DOHH2 (cell line): ENCODE data around the gene PSD4.

Experiments used
- H3F3A ChIP-seq: fragments of 200-600 bp; sonication (generic), shearing (Covaris generic); 2 replicates; pipeline ENCODE4 v1.6.0; 2016; ENCODE audit warnings: antibody characterized with exemption, mild to moderate bottlenecking; ENCODE audit not compliant: control insufficient read depth, insufficient read depth
- H3K27ac ChIP-seq: fragments of 200-600 bp; sonication (generic); 2 replicates; pipeline ENCODE4 v1.5.1; 2014; ENCODE audit warnings: low read depth, mild to moderate bottlenecking, low read length, moderate library complexity
- H3K27me3 ChIP-seq: fragments of 200-600 bp; sonication (generic); 2 replicates; pipeline ENCODE4 v1.6.1; 2014; ENCODE audit warnings: mild to moderate bottlenecking, low read length, mixed read lengths; ENCODE audit not compliant: control insufficient read depth
- H3K36me3 ChIP-seq: fragments of 200-600 bp; sonication (generic); 2 replicates; pipeline ENCODE4 v1.6.1; 2014; ENCODE audit warnings: mild to moderate bottlenecking, low read length, moderate library complexity, mixed read lengths; ENCODE audit not compliant: control insufficient read depth
- H3K4me1 ChIP-seq: fragments of 200-600 bp; sonication (generic); 2 replicates; pipeline ENCODE4 v1.6.1; 2014; ENCODE audit warnings: mild to moderate bottlenecking, low read length, mixed read lengths; ENCODE audit not compliant: control insufficient read depth
- H3K4me2 ChIP-seq: fragments of 200-600 bp; sonication (generic); 2 replicates; pipeline ENCODE4 v1.6.0; 2014; ENCODE audit warnings: mild to moderate bottlenecking, low read length, moderate library complexity
- H3K4me3 ChIP-seq: fragments of 200-600 bp; sonication (generic); 2 replicates; pipeline ENCODE4 v1.5.1; 2014; ENCODE audit warnings: mild to moderate bottlenecking, low read length, mixed read lengths
- H3K79me2 ChIP-seq: fragments of 200-600 bp; sonication (generic); 2 replicates; pipeline ENCODE4 v1.6.1; 2014; ENCODE audit warnings: mild to moderate bottlenecking, low read length, mixed read lengths; ENCODE audit not compliant: control insufficient read depth
- H3K9me2 ChIP-seq: fragments of 200-600 bp; sonication (generic); replicated peaks from 2 replicates; pipeline ENCODE4 v1.6.1; 2014; ENCODE audit warnings: mild to moderate bottlenecking, low read length, mixed read lengths; ENCODE audit not compliant: control insufficient read depth
- H3K9me3 ChIP-seq: fragments of 200-600 bp; sonication (generic); 2 replicates; pipeline ENCODE4 v1.6.1; 2014; ENCODE audit warnings: antibody characterized with exemption, low read length, mixed read lengths; ENCODE audit not compliant: control insufficient read depth, insufficient read depth
- H4K20me1 ChIP-seq: fragments of 200-600 bp; sonication (generic); 2 replicates; pipeline ENCODE4 v1.6.0; 2014; ENCODE audit warnings: low read depth, mild to moderate bottlenecking, antibody characterized with exemption, low read length, moderate library complexity; ENCODE audit not compliant: control insufficient read depth, insufficient read depth
- EZH2phosphoT487 ChIP-seq: fragments of 200-600 bp; sonication (generic); IDR thresholded peaks from 2 replicates; pipeline ENCODE4 v1.6.1; 2017; ENCODE audit warnings: borderline replicate concordance, mild to moderate bottlenecking, antibody characterized with exemption, low read length, moderate library complexity, mixed read lengths
- TF ChIP-seq, protein P1 (sequence below): fragments of 200-600 bp; sonication (generic); IDR thresholded peaks from one replicate; pipeline ENCODE4 v1.5.1; 2014; ENCODE audit warnings: antibody characterized with exemption, mild to moderate bottlenecking, low read depth, low read length; ENCODE audit not compliant: poor library complexity, severe bottlenecking

PSD4 gene

DNA sequence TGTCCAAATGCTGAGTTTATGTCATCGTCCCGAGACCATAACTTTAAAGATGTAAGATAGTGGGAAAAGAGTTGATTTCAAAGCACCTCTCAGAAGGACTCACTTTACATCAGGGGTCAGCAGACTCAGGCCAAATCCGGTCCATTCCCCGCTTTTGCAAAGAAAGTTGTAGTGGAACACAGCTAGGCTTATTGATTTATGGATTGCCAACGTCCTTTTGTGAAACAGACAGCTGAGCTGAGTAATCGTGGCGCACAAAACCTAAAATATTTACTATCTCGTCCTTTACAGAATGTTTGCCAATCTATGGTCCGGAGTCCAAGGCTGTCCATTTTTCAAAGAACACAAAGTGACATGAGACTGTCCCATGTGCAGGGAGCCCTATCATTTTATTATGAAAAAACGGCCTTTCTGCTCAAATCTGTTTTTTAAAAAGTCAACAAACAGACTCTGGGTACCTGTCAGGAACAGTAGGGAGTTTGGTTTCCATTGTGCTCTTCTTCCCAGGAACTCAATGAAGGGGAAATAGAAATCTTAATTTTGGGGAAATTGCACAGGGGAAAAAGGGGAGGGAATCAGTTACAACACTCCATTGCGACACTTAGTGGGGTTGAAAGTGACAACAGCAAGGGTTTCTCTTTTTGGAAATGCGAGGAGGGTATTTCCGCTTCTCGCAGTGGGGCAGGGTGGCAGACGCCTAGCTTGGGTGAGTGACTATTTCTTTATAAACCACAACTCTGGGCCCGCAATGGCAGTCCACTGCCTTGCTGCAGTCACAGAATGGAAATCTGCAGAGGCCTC lies 46.7 kb upstream of the PSD4 start, which contains the start of gene IL1RN:
IL1RN (plus strand) TSS at position 754 of the 801 bp plus-strand sequence; CDS start at position 781, 27 bp downstream.
- Histone ChIP-seq H3K4me1 (peaks cover 22% of the 10 kb centered on the region), H3K79me2 (no peaks in the 10 kb centered on the region), H3K4me2 (peak within 1 kb of the TSS; percentile 22), H3K27ac (no peak within 1 kb of the TSS), H3K9me2 (no peaks in the 10 kb centered on the region), H3K4me3 (no peak within 1 kb of the TSS), H3K36me3 (no peaks in the 10 kb centered on the region), H3K9me3 (no peaks in the 10 kb centered on the region), H3K27me3 (0 out of 2 replicates have a peak, but pooled peaks cover 3% of the 10 kb centered on the region), H3F3A (no peaks in the 10 kb centered on the region), H4K20me1 (no peaks in the 10 kb centered on the region)
- TF ChIP-seq EZH2phosphoT487, result no peak
- TF ChIP-seq, protein P1, sequence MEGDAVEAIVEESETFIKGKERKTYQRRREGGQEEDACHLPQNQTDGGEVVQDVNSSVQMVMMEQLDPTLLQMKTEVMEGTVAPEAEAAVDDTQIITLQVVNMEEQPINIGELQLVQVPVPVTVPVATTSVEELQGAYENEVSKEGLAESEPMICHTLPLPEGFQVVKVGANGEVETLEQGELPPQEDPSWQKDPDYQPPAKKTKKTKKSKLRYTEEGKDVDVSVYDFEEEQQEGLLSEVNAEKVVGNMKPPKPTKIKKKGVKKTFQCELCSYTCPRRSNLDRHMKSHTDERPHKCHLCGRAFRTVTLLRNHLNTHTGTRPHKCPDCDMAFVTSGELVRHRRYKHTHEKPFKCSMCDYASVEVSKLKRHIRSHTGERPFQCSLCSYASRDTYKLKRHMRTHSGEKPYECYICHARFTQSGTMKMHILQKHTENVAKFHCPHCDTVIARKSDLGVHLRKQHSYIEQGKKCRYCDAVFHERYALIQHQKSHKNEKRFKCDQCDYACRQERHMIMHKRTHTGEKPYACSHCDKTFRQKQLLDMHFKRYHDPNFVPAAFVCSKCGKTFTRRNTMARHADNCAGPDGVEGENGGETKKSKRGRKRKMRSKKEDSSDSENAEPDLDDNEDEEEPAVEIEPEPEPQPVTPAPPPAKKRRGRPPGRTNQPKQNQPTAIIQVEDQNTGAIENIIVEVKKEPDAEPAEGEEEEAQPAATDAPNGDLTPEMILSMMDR, result no peak

DNA sequence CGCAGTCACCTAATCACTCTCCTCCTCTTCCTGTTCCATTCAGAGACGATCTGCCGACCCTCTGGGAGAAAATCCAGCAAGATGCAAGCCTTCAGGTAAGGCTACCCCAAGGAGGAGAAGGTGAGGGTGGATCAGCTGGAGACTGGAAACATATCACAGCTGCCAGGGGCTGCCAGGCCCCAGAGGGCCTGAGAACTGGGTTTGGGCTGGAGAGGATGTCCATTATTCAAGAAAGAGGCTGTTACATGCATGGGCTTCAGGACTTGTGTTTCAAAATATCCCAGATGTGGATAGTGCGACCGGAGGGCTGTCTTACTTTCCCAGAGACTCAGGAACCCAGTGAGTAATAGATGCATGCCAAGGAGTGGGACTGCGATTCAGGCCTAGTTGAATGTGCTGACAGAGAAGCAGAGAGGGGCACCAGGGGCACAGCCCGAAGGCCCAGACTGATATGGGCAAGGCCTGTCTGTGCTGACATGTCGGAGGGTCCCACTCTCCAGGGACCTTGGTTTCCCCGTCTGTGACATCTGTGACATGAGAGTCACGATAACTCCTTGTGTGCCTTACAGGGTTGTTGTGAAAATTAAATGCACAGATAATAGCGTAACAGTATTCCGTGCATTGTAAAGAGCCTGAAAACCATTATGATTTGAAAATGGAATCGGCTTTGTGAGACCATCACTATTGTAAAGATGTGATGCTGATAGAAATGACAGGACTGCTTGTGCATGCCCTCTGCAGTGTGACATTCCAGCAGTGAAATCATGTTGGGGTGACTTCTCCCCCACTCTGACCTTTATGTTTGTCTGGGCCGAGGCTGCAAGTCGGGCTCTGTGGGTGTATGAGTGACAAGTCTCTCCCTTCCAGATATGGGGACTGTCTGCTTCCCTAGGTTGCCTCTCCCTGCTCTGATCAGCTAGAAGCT lies 45.9 kb upstream of the PSD4 start:
- Histone ChIP-seq H3K79me2 (no peaks in the 10 kb centered on the region), H3K4me3 (no peak overlapping the region), H4K20me1 (no peaks in the 10 kb centered on the region), H3K27ac (no peak overlapping the region), H3K9me3 (no peaks in the 10 kb centered on the region), H3K4me2 (peak overlapping the region; percentile 22), H3K36me3 (no peaks in the 10 kb centered on the region), H3F3A (no peaks in the 10 kb centered on the region), H3K4me1 (peaks cover 22% of the 10 kb centered on the region), H3K9me2 (no peaks in the 10 kb centered on the region), H3K27me3 (0 out of 2 replicates have a peak, but pooled peaks cover 3% of the 10 kb centered on the region)
- TF ChIP-seq EZH2phosphoT487, result no peak
- TF ChIP-seq, protein P1, result no peak

DNA sequence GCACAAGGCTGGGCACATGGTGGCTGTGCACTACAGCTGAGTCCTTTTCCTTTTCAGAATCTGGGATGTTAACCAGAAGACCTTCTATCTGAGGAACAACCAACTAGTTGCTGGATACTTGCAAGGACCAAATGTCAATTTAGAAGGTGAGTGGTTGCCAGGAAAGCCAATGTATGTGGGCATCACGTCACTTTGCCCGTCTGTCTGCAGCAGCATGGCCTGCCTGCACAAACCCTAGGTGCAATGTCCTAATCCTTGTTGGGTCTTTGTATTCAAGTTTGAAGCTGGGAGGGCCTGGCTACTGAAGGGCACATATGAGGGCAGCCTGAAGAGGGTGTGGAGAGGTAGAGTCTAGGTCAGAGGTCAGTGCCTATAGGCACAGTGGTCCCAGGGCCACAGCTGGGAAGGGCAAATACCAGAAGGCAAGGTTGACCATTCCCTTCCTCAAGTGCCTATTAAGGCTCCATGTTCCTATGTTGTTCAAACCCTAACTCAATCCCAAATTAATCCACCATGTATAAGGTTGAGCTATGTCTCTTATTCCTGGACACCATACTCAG lies 44.2 kb upstream of the PSD4 start:
- no peaks in the 10 kb centered on the region for H3K9me3 ChIP-seq
- H3K27ac ChIP-seq, result no peak overlapping the region
- H3K4me1 ChIP-seq, result peaks cover 22% of the 10 kb centered on the region
- H3F3A ChIP-seq, result no peaks in the 10 kb centered on the region
- no peaks in the 10 kb centered on the region for H4K20me1 ChIP-seq
- no peak for TF ChIP-seq EZH2phosphoT487
- TF ChIP-seq, protein P1, result no peak
- H3K27me3 ChIP-seq, result 0 out of 2 replicates have a peak, but pooled peaks cover 3% of the 10 kb centered on the region
- no peaks in the 10 kb centered on the region for H3K9me2 ChIP-seq
- no peak overlapping the region for H3K4me2 ChIP-seq
- no peak overlapping the region for H3K4me3 ChIP-seq
- no peaks in the 10 kb centered on the region for H3K79me2 ChIP-seq
- no peaks in the 10 kb centered on the region for H3K36me3 ChIP-seq
